Pancreas (tissue), 10 donors: Measurements from ENCODE around the gene HABP4. TPM values are rescaled to one million over a fixed set of nuclear protein-coding genes. Genes with fewer than 3 reads are reported as not detected.

Experiments
- ATAC-seq, 4 donors: fragments of 200-7000 bp; cut with Tn5 transposase; one replicate each; pipeline versions ENCODE4 v1.8.0 to v1.9.1; 2020; ENCODE audit warnings: mild to moderate bottlenecking in 4 of 4, moderate library complexity in 4 of 4
- DNase-seq, 6 donors: peaks; one replicate each; pipeline ENCODE4 v3.0.0-alpha.2; 2020
- FAIRE-seq: peaks from 2 replicates; lab custom pipeline; 2012; peaks lifted over from hg19 to GRCh38; lab: Jason Lieb, UNC
- H3K27ac ChIP-seq, 4 donors: fragments of 200-600 bp; sonication (generic); 1 replicate in 3 of 4; 2 replicates in 1 of 4; pipeline versions ENCODE4 v1.5.0 to v1.8.0; 2020
- H3K27me3 ChIP-seq, 4 donors: fragments of 200-600 bp; one replicate each; pipeline ENCODE4 v1.8.0; 2021
- H3K36me3 ChIP-seq, 3 donors: fragments of 200-600 bp; sonication (generic) in 1 of 3; one replicate each; pipeline versions ENCODE4 v1.5.0 to v1.8.0; 2020 to 2021
- H3K4me1 ChIP-seq, 3 donors: fragments of 200-600 bp; one replicate each; pipeline ENCODE4 v1.8.0; 2021
- H3K4me3 ChIP-seq, 4 donors: fragments of 200-600 bp; sonication (generic) in 2 of 4; one replicate each; pipeline versions ENCODE4 v1.5.0 to v1.8.0; 2020 to 2021
- H3K9me3 ChIP-seq, 4 donors: fragments of 200-600 bp; one replicate each; pipeline ENCODE4 v1.8.0; 2021
- CTCF ChIP-seq, 4 donors: fragments of 200-600 bp; sonication (generic) in 3 of 4; IDR thresholded peaks; one replicate each; pipeline versions ENCODE4 v1.5.0 to v1.8.0; 2021; ENCODE audit warnings: antibody characterized with exemption in 4 of 4
- WGBS, 2 donors: extraction: QIAGEN DNeasy Blood & Tissue Kit; methylation state at CpG; one replicate each; pipeline ENCODE4 v1.1.7; 2013; 5-methylcytosine and 5-hydroxymethylcytosine counted together
- intact Hi-C, 3 donors: fragments of 100-400 bp; cut with DNase I; formaldehyde crosslinking; loops; one replicate each; pipeline versions ENCODE4 v1.11.1 to v1.14.2; 2022
- polyA plus RNA-seq, 2 donors: library from polyadenylated mRNA; stranded (reverse); fragments of 200-250 nt; gene quantifications; one replicate each; pipeline ENCODE4 v1.2.3, GENCODE V29; 2013
- total RNA-seq, 6 donors: library from RNA; stranded (reverse); fragmentation: NEBNext Ultra II Directional in 4 of 6; extraction: Animal tissue kit (Norgen Biotek cat#: 25700) in 4 of 6; gene quantifications; one replicate each; pipeline versions ENCODE4 v1.2.1 to v1.2.4, GENCODE V29; 2021 to 2023
- donor health status: healthy with polysubstance abuse.
- donor health status: DM: no; HTN: no; CAD: no; lungs with moderate emphysema.
- donor health status: DM: no; HTN: no; CAD: no.
- donor health status: control.
- donor health status: control.
- donor health status: Bipolar disorder and iron deficiency.
- donor health status: DM: yes; HTN: yes; CAD: no.
- donor health status: DM: no; HTN: no; CAD: no.
- donor health status: DM: no; HTN: no; CAD: no.
- donor health status: DM: yes; HTN: yes; CAD: no.

Gene HABP4
- total and polyA plus RNA-seq, 8 donors, result 2.8 to 13.0 (median 4.0) TPM

GRCh38 chr9:96515621-96516470, 65.9 kb downstream of the HABP4 start:
- H3K9me3 ChIP-seq, result no peaks in the 10 kb centered on the region
- no peak for TF ChIP-seq CTCF (IDR thresholded peaks at IDR 0.05)
- no peak overlapping the region for H3K27ac ChIP-seq
- H3K4me3 ChIP-seq, result no peak overlapping the region
- intact Hi-C loops, result no loop called here
- H3K27me3 ChIP-seq, result no peaks in the 10 kb centered on the region
- no peak for FAIRE-seq
- H3K4me1 ChIP-seq, result no peaks in the 10 kb centered on the region
- DNase-seq, result no peak
- peaks cover 0 to 9% (median 0%) of the 10 kb centered on the region in 3 donors for H3K36me3 ChIP-seq
- ATAC-seq, result no peak
- WGBS, 2 donors, result 78 to 83% methylated on average over 5 of the region's 5 CpGs

- 95 to 97% methylated on average over 7 of the region's 7 CpGs for WGBS, 2 donors
- TF ChIP-seq CTCF (IDR thresholded peaks at IDR 0.05), result no peak
- FAIRE-seq (no peak), ATAC-seq (no peak), DNase-seq (no peak)
- Histone ChIP-seq H3K36me3 (peaks cover 0 to 27% (median 0%) of the 10 kb centered on the region in 3 donors), H3K9me3 (no peaks in the 10 kb centered on the region), H3K27me3 (no peaks in the 10 kb centered on the region), H3K4me3 (no peak overlapping the region), H3K27ac (no peak overlapping the region), H3K4me1 (no peaks in the 10 kb centered on the region)
- intact Hi-C loops, result no loop called here
Measured at GRCh38 chr9:96519095-96519494, 69.1 kb downstream of the HABP4 start.

GRCh38 chr9:96519787-96520186, 69.8 kb downstream of the HABP4 start:
- FAIRE-seq (no peak), ATAC-seq (no peak), DNase-seq (no peak)
- no peaks in the 10 kb centered on the region for H3K27me3 ChIP-seq
- TF ChIP-seq CTCF (IDR thresholded peaks at IDR 0.05), result no peak
- H3K4me3 ChIP-seq, result no peak overlapping the region
- H3K4me1 ChIP-seq, result no peaks in the 10 kb centered on the region
- WGBS, 2 donors, result 71 to 84% methylated on average over 2 of the region's 2 CpGs
- no peak overlapping the region for H3K27ac ChIP-seq
- intact Hi-C loops, result no loop called here
- peaks cover 0 to 29% (median 0%) of the 10 kb centered on the region in 3 donors for H3K36me3 ChIP-seq
- no peaks in the 10 kb centered on the region for H3K9me3 ChIP-seq

GRCh38 chr9:96522366-96522765, 72.4 kb downstream of the HABP4 start:
- intact Hi-C loops, result no loop called here
- no peak overlapping the region for H3K27ac ChIP-seq
- no peak for TF ChIP-seq CTCF (IDR thresholded peaks at IDR 0.05)
- DNase-seq, result no peak
- no peaks in the 10 kb centered on the region for H3K27me3 ChIP-seq
- FAIRE-seq, result no peak
- H3K36me3 ChIP-seq, result peaks cover 0 to 25% (median 0%) of the 10 kb centered on the region in 3 donors
- ATAC-seq, result no peak
- H3K9me3 ChIP-seq, result no peaks in the 10 kb centered on the region
- no peak overlapping the region for H3K4me3 ChIP-seq
- H3K4me1 ChIP-seq, result no peaks in the 10 kb centered on the region
- 53 to 58% methylated on average over 4 of the region's 4 CpGs for WGBS, 2 donors

GRCh38 chr9:96523374-96523773, 73.4 kb downstream of the HABP4 start:
- no peak for TF ChIP-seq CTCF (IDR thresholded peaks at IDR 0.05)
- Histone ChIP-seq H3K4me1 (no peaks in the 10 kb centered on the region), H3K27me3 (no peaks in the 10 kb centered on the region), H3K27ac (no peak overlapping the region), H3K36me3 (peaks cover 0 to 25% (median 0%) of the 10 kb centered on the region in 3 donors), H3K9me3 (no peaks in the 10 kb centered on the region), H3K4me3 (no peak overlapping the region)
- intact Hi-C loops, result no loop called here
- ATAC-seq (no peak), FAIRE-seq (no peak), DNase-seq (no peak)
- 88 to 90% methylated on average over 7 of the region's 7 CpGs for WGBS, 2 donors
